ENCODE measurements around the gene SLC39A11.
A peak's percentile ranks its signal among the peaks of the same experiment; 100 is the strongest.

SLC39A11 gene

DNA sequence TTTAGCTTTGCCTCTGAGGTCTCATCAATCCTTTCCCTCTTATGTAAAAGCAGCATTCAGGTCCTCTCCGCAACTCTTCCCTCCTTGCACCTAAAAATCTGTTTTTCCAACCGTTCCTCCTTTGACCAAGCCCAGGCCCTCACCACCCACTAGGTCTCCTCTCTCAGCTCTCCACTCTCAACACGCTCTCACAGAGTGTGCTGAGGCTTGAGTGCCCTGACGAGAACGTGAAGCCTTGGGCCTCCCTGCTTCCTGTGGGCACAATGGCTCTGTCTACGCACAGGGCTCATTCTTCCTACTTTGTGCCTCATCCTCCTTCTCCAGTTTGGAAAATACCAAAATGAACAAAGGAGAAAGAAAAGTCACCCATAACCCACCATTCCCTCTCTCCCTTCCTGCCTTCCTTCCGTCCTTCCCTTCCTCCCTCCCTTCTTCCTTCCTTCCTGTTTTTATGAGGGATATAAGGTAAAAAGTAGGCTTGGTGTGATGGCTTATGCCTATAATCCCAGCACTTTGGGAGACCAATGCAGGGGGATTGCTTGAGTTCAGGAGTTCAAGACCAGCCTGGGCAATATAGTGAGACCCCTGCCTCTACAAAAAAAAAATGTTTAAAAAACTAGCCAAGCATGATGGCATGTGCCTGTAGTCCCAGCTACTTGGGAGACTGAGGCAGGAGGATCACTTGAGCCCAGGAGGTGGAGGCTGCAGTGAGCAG lies 31.3 kb upstream of the SLC39A11 start:
- in situ Hi-C loops (cut with HindIII; ENCODE audit: low pct_unique_long_range_greater_than_20kb, low sequenced_read_pairs): no loop called here
- no peak for TF ChIP-seq JUND (IDR thresholded peaks at IDR 0.05; ENCODE audit: low read depth)
- DNase-seq (ENCODE audit: low read depth in 1 of 2, low spot score in 1 of 2): no peak

DNA sequence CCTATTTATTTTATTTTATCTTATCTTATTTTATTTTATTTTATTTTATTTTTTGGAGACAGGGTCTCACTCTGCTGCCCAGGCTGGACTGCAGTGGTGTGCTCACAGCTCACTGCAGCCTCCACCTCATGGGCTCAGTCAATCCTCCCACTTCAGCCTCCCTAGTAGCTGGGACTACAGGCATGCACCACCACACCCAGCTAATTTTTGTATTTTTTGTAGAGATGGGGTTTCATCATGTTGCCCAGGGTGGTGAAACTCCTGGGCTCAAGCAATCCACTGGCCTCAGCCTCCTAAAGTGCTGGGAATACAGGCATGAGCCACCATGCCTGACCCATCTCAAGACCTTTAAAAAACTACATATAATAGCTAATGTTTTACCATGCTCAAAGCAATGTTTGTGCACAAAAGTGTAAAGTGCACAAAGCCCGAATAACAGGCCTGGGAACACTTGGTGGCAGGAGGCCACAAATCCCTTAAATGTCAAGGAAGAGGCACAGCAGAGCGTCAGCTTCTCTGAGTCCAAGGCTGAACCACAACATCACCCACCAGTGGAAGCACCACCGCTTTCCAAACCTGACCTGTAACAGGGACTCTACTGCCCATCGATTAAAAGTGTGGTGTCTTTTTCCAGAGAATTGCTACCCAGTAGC lies 30.6 kb upstream of the SLC39A11 start:
- in situ Hi-C loops (cut with HindIII; ENCODE audit: low pct_unique_long_range_greater_than_20kb, low sequenced_read_pairs): no loop called here
- DNase-seq (ENCODE audit: low read depth in 1 of 2, low spot score in 1 of 2): no peak
- TF ChIP-seq JUND (IDR thresholded peaks at IDR 0.05; ENCODE audit: low read depth): no peak

DNA sequence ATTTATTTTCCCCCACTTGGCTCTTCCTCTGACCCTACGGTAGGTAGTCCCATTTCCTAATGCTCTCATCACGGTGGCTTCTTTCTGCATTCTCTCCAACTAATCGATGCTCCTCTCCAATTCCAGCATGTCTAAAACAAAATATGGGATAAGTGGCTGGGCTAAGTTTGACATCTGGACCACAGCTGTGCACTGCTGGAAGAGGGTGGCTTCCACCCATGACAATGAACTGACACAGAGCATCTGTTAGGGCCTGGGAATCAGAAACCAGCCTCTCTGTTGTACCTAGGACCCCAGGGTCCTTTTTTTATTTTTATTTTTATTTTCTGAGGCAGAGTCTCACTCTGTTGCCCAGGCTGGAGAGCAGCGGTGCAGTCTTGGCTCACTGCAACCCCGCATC lies 29.0 kb upstream of the SLC39A11 start:
- no peak for TF ChIP-seq JUND (IDR thresholded peaks at IDR 0.05; ENCODE audit: low read depth)
- no peak for DNase-seq (ENCODE audit: low read depth in 1 of 2, low spot score in 1 of 2)
- in situ Hi-C loops (cut with HindIII; ENCODE audit: low pct_unique_long_range_greater_than_20kb, low sequenced_read_pairs): no loop called here

DNA sequence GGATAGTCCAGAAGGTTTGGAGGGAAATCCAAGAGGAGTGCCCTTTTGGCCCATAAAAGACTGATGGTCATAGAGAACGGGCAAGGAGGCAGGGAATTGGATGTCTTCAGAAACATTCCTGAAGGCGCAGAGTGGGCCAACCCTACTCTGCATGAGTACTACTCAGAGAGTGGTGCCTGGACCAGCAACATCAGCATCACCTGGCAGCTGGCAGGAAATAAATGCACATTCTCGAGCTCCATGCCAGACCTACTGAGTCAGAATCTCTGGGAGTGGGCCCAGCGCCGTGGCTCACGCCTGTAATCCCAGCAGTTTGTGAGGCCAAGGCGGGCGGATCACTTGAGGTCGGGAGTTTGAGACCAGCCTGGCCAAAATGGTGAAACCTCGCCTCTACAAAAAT lies 27.1 kb upstream of the SLC39A11 start:
- no peak for TF ChIP-seq JUND (IDR thresholded peaks at IDR 0.05; ENCODE audit: low read depth)
- DNase-seq (ENCODE audit: low read depth in 1 of 2, low spot score in 1 of 2): no peak
- in situ Hi-C loops (cut with HindIII; ENCODE audit: low pct_unique_long_range_greater_than_20kb, low sequenced_read_pairs): no loop called here

DNA sequence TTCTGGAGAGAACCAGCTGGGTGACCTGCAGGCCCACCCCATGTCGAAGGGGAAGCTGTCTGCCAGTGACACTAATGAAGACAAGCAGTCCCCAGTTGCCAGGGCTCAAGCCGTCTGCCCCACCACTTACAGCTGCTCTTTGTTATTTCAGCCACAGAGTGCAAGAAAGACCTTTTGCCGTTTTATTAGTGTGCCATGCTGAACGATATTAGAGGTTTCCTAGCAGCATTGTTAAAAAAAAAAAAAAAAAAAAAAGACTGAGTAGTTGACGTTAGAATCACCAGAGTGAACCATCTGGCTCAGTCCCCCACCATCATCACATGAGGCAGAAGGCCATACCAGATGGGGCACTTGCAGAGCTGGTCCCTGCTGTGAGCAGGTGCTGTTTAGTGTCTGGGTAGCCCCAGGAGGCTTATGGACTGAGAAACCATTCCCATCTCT lies 26.5 kb upstream of the SLC39A11 start:
- DNase-seq (ENCODE audit: low read depth in 1 of 2, low spot score in 1 of 2): no peak
- in situ Hi-C loops (cut with HindIII; ENCODE audit: low pct_unique_long_range_greater_than_20kb, low sequenced_read_pairs): no loop called here
- no peak for TF ChIP-seq JUND (IDR thresholded peaks at IDR 0.05; ENCODE audit: low read depth)

DNA sequence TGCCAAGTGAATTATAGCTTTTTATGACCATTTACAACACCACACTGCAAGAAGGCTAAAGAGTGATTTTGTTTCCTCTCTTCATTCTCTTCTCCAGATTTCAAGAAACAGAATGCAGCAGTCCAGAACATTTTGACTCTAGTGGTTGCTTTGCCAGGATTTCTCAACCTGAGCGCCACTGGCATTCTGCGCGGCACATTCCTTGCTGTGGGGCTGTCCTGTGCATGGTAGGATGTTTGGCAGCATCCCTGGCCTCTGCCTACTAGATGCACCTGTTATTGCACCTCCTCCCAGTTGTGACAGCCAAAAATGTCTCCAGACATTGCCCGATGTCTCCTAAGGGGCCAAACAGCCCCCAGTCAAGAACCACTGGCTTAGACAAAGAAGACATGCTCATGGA lies 25.7 kb upstream of the SLC39A11 start:
- no peak for DNase-seq (ENCODE audit: low read depth in 1 of 2, low spot score in 1 of 2)
- in situ Hi-C loops (cut with HindIII; ENCODE audit: low pct_unique_long_range_greater_than_20kb, low sequenced_read_pairs): no loop called here
- TF ChIP-seq JUND (IDR thresholded peaks at IDR 0.05; ENCODE audit: low read depth): no peak

DNA sequence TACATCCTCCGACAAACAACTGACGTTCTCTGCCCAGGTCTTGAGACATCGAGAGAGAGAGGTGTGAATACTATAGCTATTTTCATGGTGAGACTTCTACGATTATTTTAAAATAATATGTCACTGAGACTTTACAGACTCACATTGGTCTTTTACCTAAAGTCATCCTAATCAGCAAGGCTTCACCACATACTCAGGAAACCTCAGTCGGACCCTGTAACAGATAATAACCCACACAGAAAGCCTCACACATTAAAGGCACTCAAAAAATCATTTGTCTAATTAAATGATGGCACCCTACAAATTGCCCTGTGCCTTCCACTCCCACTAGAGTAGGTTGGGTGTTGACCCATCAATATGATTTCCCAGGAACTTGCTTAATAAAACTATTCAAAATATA lies 19.8 kb upstream of the SLC39A11 start:
- in situ Hi-C loops (cut with HindIII; ENCODE audit: low pct_unique_long_range_greater_than_20kb, low sequenced_read_pairs): no loop called here
- no peak for DNase-seq (ENCODE audit: low read depth in 1 of 2, low spot score in 1 of 2)
- TF ChIP-seq JUND (IDR thresholded peaks at IDR 0.05; ENCODE audit: low read depth): no peak

DNA sequence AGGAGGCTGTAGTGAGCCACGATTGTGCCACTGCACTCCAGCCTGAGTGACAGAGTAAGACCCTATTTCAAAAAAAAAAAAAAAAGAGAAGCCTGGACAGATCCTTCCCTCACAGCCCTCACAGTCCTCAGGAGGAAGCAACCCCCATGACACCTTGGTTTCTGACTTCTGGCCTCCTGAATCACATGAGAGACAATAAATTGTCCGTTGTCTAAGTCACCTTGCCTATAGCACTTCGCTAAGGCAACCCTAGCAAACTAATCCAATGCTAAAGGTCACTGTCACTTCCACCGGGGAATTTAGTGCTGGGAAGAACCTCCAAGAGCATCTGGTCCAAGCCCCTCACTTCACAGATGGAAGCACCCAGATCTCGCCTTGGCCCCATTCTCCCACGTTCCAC lies 18.9 kb upstream of the SLC39A11 start:
- in situ Hi-C loops (cut with HindIII; ENCODE audit: low pct_unique_long_range_greater_than_20kb, low sequenced_read_pairs): no loop called here
- DNase-seq (ENCODE audit: low read depth in 1 of 2, low spot score in 1 of 2): no peak

DNA sequence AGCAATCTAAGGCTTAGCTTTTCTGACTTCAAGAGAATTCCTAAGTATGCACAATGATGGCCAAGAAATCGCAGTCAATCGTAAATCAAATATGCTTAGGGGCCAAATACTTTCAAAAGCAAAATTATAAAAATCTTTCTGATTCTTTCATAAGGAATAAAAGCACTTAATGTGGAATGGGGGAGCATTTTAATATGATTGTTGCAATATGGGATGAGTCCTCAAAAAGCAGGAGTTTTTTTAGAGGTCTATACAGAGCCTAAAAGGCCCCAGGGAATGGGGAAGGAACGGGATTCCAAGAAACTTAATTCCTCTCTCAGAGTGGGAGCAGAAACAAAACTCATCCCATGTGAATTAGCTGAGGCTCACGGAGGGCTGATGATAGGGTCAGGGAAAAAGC lies 14.7 kb upstream of the SLC39A11 start:
- no peak for DNase-seq (ENCODE audit: low read depth in 1 of 2, low spot score in 1 of 2)
- TF ChIP-seq JUND (IDR thresholded peaks at IDR 0.05; ENCODE audit: low read depth): no peak
- in situ Hi-C loops (cut with HindIII; ENCODE audit: low pct_unique_long_range_greater_than_20kb, low sequenced_read_pairs): no loop called here

More for the DNA sequence above, 18.9 kb upstream of the SLC39A11 start:
- TF ChIP-seq JUND (IDR thresholded peaks at IDR 0.05; ENCODE audit: low read depth): no peak

DNA sequence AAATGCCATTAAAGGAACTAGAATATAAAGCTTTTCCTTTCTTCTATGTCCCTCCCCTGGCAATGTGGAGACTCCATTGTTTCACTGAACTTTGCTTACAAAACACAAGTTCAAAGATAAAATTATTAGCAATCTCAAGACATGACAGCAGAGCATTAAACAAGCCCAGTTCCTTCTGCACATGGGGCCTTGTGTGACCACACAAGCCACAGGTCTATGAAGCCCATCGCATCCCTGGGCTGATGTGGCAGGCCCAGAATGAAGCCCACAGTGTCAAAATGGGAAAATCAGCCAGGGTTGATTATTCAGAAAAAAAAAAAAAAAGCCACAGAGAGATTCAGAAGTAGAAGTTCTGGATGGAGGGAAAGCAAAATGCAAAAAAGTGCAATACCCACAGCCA lies 12.9 kb upstream of the SLC39A11 start:
- no peak for TF ChIP-seq JUND (IDR thresholded peaks at IDR 0.05; ENCODE audit: low read depth)
- no peak for DNase-seq (ENCODE audit: low read depth in 1 of 2, low spot score in 1 of 2)
- in situ Hi-C loops (cut with HindIII; ENCODE audit: low pct_unique_long_range_greater_than_20kb, low sequenced_read_pairs): no loop called here

DNA sequence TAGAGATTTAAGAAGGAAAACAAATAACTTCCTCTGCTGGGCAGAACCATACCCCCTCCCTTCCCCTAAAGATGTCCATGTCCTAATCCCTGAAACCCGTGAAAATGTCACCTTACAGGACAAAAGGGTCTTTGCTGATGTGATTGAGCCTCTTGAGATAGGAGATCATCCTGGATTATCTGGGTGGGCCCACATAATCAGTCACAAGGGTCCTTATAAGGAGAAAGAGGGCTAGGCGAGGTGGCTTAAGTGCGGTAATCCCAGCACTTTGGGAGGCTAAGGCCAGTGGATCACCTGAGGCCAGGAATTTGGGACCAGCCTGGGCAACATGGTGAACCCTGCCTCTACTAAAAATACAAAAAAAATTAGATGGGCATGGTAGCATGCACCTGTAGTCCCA lies 12.0 kb upstream of the SLC39A11 start:
- no peak for DNase-seq (ENCODE audit: low read depth in 1 of 2, low spot score in 1 of 2)
- no peak for TF ChIP-seq JUND (IDR thresholded peaks at IDR 0.05; ENCODE audit: low read depth)

DNA sequence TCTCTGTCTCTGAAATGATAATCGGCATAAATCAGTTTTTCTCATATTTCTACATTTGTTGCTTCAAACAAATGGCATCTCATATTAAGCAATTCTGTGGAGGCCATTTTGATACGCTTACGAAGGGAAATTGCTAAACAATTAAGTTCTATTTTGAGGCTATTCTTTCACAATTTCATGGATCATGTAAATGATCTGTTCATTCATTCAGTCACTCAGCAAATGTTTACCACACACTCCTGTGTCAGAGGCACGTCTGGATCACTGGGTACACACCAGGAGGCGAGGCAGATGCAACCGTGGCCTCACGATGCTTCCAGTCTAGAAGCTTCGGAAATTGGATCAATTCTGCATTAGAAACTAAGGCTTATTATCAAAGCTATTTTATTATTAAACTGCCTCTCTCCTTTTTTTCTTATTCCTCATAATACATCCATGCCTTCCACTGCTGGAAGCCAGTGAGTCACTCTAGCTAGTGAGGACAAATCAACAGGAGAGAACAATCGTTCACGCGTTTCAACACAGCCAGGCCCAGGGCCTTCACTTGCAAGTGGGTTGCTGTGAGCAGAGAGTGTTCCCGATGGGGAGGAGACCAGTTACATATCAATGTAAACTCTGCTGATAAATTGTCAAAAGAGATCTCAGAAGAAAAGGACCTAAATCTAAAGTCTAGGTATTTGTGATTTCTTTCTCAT lies 11.3 kb upstream of the SLC39A11 start:
- in situ Hi-C loops (cut with HindIII; ENCODE audit: low pct_unique_long_range_greater_than_20kb, low sequenced_read_pairs): no loop called here
- TF ChIP-seq JUND (IDR thresholded peaks at IDR 0.05; ENCODE audit: low read depth): no peak
- DNase-seq (ENCODE audit: low read depth in 1 of 2, low spot score in 1 of 2): no peak

More for the DNA sequence above, 12.0 kb upstream of the SLC39A11 start:
- in situ Hi-C loops (cut with HindIII; ENCODE audit: low pct_unique_long_range_greater_than_20kb, low sequenced_read_pairs): no loop called here

DNA sequence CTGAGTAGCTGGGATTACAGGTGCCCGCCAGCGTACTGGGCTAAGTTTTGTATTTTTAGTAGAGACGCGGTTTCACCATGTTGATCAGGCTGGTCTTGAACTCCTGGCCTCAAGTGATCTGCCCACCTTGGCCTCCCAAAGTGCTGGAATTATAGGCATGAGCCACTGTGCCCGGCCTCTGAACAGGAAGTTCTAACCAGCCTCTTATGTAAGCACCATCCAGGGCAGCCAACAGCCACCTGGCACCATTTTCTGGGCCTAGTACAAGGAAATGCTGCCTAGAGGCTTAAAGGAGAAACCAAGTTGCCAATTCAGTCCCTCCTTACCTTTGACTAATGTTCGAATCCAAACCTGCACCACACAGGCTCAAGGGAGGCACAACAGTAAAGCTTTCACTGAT lies 8.5 kb upstream of the SLC39A11 start:
- peak in 1 of 2 experiments; percentile 45 for DNase-seq (ENCODE audit: low read depth in 1 of 2, low spot score in 1 of 2)
- TF ChIP-seq JUND (IDR thresholded peaks at IDR 0.05; ENCODE audit: low read depth): no peak
- in situ Hi-C loops (cut with HindIII; ENCODE audit: low pct_unique_long_range_greater_than_20kb, low sequenced_read_pairs): no loop called here

Measured in T47D (cell line).